Spleen (tissue), 7 donors: ENCODE measurements around the gene IGF2R.

Source experiments
- POLR2A ChIP-seq, 3 donors: fragments of 450-650 bp; IDR thresholded peaks; one replicate each; pipeline ENCODE4 v1.5.1; 2017; ENCODE audit warnings: antibody characterized with exemption in 3 of 3, mild to moderate bottlenecking in 1 of 3
- TF ChIP-seq, protein P1 (sequence below), 11 experiments: fragments of 200-600 bp in 7 of 11; fragments of 450-650 bp in 4 of 11; sonication (generic) in 4 of 11; IDR thresholded peaks in 8 of 11; conservative IDR thresholded peaks in 3 of 11; 1 replicate in 7 of 11; 2 replicates in 4 of 11; pipeline versions ENCODE4 v1.4.0 to v1.8.0; 2016 to 2021; ENCODE audit warnings: antibody characterized with exemption in 11 of 11, inconsistent platforms in 4 of 11, mild to moderate bottlenecking in 1 of 11
- donor health status: DM: no; HTN: no; CAD: no; lungs with moderate emphysema.
- donor health status: DM: no; HTN: no; CAD: no.
- donor health status: DM: no; HTN: no; CAD: no.

GRCh38 chr6:159974932-159975331, 6.0 kb downstream of the IGF2R start:
- TF ChIP-seq, protein P1, sequence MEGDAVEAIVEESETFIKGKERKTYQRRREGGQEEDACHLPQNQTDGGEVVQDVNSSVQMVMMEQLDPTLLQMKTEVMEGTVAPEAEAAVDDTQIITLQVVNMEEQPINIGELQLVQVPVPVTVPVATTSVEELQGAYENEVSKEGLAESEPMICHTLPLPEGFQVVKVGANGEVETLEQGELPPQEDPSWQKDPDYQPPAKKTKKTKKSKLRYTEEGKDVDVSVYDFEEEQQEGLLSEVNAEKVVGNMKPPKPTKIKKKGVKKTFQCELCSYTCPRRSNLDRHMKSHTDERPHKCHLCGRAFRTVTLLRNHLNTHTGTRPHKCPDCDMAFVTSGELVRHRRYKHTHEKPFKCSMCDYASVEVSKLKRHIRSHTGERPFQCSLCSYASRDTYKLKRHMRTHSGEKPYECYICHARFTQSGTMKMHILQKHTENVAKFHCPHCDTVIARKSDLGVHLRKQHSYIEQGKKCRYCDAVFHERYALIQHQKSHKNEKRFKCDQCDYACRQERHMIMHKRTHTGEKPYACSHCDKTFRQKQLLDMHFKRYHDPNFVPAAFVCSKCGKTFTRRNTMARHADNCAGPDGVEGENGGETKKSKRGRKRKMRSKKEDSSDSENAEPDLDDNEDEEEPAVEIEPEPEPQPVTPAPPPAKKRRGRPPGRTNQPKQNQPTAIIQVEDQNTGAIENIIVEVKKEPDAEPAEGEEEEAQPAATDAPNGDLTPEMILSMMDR (IDR thresholded peaks at IDR 0.05 in 8 of 11, conservative IDR thresholded peaks at IDR 0.05 in 3 of 11) = no peak
- no peak for TF ChIP-seq POLR2A (IDR thresholded peaks at IDR 0.05)
